ENCODE results near the gene SLC25A17.

- TF ChIP-seq TCF12 (IDR thresholded peaks at IDR 0.05; ENCODE audit: low read depth) (no peak), CREB1 (IDR thresholded peaks at IDR 0.05; ENCODE audit: low read depth) (no peak), FOXM1 (IDR thresholded peaks at IDR 0.05; ENCODE audit: borderline replicate concordance, low read depth) (no peak), TAF1 (IDR thresholded peaks at IDR 0.05; ENCODE audit: low read depth) (no peak), EP300 (IDR thresholded peaks at IDR 0.05; ENCODE audit: borderline replicate concordance) (0 out of 2 replicates have a peak, but pooled peaks have one; percentile 18), NFIC (IDR thresholded peaks at IDR 0.05) (peak; percentile 22; the same call in 1 of the 2 replicates), CEBPB (IDR thresholded peaks at IDR 0.05) (no peak), REST (IDR thresholded peaks at IDR 0.05; ENCODE audit: low read depth) (no peak), RAD21 (IDR thresholded peaks at IDR 0.05; ENCODE audit: low read depth) (no peak)
- TF ChIP-seq, protein P1, sequence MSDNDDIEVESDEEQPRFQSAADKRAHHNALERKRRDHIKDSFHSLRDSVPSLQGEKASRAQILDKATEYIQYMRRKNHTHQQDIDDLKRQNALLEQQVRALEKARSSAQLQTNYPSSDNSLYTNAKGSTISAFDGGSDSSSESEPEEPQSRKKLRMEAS (IDR thresholded peaks at IDR 0.05): no peak
Observed at GRCh38 chr22:40747361-40747760, 71.8 kb downstream of the SLC25A17 start.

Measured in Ishikawa (cell line).